HG03520 (cell line): ENCODE results near the gene MYNN.
"Not testable (repeated sequence)": the region's sequence is repeated elsewhere in the genome, so short reads cannot be mapped to it uniquely, and the experiment has no call there.

ENCODE experiments used
- ATAC-seq: cut with Tn5 transposase; IDR thresholded peaks from one replicate; pipeline ENCODE4 v1.9.1; 2021; ENCODE audit warnings: mild to moderate bottlenecking, moderate library complexity; ENCODE audit not compliant: unreplicated experiment

The MYNN gene

DNA sequence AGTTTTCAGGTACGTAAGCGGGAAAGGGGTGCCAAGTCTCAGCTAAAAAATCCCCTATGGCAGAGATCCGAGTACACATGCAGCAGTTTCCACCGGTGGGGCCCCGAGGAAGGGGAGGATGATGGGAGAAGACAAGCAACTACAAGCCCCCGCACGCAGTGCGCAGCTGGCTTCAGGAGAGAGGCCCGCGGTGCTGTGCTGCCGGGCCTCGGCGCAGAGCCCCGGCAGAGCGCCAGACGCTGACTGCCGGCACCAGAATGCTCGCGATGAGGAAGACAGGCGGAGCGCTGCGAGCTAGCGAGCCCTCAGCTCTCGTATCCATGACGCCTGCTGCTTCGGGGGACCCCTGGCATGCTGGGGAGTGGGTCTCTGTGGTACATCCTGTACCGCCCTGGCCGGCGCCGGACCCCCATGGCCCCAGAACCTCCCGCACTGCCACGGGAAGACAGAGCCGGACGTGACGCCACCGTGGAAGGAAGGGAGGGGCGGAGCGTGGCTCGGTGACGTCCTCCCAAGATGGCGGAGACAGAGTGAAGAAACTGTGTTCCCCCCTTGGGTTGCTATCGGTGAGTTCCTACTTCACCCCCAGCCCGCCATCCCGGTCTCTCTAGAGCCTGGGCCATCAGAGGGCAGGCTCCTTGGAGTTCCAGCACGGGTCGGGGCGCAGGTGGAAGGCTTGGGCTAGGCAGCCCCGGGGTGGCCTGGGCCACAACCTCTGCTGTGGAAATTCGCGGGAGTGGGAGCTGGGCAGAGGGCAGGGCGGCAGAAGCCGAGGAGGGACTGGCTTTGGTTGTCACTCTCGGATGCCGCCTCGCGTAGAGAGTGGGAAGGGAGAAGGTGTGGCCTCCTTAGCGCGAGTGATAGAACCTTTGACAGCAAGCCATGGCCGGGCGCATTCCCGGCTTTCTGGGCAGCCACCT is at the start of gene MYNN:
TSS of gene MYNN (plus strand) at position 500 of the 920 bp plus-strand sequence. CDS start 900 bp downstream, outside the sequence.
- ATAC-seq: peak; percentile 76

DNA sequence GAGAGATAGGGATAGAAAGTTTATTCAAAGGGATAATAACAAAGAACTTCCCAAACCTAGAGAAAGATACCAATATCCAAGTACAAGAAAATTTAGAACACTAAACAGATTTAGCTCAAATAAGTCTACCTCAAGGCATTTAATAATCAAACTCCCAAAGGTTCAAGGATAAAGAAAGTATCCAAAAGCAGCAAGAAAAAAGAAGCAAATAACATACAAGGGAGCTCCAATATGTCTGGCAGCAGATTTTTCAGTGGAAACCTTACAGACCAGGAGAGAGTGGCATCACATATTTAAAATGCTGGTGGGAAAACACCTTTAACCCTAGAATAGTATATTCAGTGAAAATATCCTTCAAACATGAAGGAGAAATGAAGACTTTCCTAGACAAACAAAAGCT is 41.3 kb upstream of the MYNN start:
- ATAC-seq: not testable (repeated sequence)

DNA sequence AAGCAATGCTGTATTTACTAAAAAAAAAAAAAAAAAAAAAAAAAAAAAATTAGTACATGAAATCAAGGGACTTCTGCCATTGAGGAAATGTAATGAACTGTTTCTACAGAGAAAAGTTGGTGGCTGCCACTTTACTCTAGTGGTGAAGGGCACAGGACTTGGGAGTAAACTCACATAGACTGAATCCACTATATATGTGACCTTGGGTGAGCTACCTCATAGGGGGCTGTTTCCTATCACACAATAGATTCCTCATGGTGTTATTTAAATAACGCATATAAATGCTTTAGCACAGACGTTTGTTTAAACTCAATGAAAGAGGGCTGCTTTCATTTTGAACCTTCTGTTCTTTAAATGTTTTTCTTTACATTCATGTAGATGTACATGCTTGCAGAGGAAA is 34.1 kb upstream of the MYNN start:
- ATAC-seq: no peak

DNA sequence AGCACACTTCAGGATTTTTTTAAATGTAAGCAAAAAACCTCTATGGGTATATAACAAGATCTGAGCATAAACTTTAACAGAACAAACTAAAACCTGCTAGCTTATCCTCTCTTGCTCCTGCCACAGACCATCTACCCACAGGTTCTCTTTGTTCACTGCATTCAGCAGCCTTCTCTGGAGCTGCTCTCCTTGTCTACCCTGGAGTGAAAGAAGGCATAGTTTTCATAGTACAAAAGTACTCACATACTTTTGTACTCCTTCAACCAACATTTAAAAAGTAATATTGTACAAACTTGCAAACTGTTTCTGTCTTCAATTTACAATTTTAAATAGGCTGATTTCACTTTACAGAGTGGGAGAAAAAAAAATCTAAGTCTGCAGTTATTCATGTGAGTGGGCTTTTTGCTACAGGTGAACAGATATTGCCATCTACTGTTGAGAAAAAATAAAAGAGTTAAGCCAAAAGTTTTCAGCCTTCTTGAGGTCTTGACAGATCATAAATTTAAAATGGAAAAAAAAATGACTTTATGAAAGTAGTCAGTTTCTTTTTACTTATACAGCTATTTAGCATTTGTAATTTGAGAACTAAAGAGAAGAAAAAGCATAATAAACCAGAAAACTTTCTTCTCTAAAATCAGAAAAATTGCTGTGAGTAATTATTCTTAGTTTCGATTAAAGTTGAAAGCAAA is 28.7 kb upstream of the MYNN start:
- no peak for ATAC-seq

DNA sequence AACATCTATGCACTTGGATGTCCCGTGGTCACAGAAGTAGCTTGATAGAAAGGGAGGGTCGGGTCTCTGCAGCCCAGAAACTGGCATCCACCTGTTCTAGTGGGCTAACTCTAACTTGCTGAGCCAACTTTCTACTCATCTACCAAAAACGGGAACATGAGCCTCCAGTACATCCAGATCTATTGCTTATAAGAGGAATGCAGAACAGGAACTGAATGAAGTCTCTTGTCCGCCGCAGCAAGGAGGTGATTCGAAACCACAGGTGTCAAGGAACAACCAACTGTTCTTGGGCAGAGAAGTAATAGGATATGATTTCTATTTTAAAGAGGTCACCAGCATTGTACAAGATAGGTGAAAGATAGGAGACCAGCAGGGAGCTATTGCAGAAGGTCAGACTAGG is 26.3 kb upstream of the MYNN start:
- ATAC-seq: no peak

DNA sequence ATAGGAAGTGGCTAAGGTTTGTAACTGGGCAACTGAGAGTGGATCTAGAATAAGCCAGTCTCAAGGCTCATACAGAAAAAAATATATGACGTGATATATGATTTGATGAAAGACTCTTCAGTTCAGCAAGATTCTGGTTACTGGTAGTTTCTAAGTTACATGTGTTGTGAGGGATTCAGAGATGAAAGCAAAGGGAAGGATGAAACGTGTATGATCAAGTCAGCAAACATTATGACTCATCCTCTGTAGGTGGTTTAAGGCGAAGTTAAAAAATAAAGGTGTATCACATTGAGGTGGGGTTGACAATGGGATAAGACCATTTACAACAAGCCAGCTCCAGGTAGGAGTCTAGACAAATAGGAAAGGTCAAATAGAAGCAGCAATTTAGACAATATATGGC is 24.5 kb upstream of the MYNN start:
- peak; percentile 44 for ATAC-seq

DNA sequence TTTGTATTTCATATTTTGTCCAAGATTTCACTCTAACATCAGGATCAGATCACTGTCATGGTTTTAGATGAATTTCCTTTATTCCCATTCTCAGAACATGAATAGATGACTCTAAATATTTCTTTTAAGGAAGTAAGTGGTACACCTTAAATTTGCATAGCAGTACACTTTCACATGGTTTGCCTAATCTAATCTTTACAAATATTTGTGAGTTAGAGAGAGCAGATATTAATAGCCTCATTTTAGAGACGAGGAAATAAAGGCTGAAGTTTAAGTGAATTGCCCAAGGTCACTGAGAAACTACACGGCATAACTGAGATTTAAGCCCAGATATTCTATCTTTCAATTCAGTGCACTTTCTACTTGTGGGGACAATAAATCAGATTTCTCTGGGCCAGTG is 22.5 kb upstream of the MYNN start:
- ATAC-seq: no peak

DNA sequence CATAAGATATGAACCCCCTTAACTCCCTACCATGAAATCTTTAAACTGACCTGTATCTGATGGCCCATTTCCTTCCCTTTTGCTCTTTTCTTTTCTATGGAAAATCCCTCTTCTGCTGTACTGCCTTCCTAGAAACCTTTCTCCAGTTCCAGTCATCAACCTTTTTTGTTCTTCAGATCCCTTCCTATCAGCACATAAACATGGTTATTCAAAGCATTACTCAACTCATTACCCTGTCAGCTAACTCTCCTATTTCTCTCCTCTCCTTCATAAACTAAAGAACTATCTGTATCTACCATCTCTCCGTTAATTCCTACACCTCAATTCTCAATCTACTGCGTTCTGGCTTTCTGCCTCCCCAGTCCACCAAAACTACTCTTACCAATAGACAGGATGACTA is 21.3 kb upstream of the MYNN start:
- ATAC-seq: no peak

DNA sequence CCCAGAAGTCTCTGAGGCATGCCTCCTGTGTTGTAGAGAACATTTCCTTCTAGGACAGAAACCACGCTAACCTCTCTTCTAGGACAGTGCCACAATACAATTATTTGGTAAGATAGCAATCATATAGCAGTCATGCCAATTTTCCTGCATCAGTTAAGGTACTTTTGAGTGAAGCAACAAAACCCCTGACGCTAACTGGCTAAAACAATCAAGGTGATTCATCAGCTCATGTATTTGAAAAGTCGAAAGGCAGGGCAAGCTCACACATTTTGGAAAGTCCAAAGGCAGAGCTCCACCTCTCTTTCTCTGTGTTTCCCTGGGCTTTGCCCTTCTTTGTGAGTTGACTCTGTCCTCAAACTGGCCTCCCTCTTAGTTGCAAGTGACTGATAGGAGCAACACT is 18.5 kb upstream of the MYNN start:
- no peak for ATAC-seq

DNA sequence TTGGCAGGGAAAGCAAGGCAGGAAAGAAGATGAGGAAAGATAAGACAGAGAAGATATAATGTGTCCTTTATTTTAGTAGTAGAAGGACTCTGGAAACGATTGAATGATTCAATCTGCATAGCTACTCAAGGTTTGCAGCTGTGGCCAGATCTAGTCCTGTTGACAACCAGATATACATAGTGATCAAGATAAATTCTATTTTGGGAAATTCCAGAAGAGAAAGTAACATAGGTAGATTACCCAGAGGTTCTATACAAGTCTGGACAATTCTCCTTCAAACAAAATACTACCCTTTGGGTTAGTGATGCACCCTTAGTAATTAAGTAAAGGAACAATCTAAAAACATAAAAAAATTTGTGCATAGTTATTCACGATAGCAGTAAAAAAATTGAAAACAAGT is 17.7 kb upstream of the MYNN start:
- ATAC-seq: no peak

DNA sequence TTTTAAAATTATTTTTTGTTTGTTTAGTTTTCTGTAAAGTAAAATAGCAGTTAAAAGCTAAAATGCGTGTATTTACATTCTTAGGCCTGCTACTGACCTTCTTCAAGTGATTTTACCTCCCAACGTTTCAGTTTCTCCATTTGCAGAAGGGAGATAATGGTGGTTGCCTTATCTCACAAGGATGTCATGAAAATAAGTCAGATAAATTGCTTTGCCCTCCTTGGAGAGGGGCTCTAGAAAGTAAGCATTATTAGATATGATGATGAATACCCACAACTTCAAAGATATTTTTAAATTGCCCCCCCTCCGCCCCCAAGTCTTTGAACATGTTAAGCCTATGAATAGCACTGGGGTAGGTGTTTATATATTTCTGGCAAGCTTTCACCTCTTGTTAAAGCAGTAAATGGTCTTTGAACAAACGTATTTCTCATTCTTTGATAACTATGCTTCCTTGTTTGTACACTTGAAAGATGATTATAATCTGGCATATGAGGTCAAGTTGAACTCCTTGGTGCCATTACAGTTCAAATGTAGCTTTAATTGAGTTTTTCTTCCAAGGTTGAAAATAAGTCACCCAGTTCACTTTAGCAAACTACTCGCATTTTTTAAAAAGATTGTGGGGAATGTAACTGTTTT is 14.7 kb upstream of the MYNN start:
- ATAC-seq: no peak

DNA sequence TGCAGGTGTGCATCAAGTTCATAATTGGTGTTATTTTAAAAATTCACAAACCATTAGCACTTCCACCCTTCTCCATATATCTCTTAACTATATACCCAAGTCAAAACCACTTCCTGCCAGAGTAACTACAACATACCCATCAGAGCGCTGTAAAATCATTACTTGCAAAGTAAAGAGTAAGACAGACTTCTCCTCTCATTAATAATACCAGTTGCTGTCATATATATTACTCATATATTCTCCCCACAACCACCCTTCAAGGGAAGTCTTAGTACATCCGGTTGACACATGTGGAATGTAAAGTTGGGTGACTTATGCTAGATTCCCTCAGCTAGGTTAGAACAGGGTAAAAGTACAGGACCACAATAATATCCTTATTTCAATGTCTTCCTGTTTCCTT is 13.9 kb upstream of the MYNN start:
- peak; percentile 60 for ATAC-seq

DNA sequence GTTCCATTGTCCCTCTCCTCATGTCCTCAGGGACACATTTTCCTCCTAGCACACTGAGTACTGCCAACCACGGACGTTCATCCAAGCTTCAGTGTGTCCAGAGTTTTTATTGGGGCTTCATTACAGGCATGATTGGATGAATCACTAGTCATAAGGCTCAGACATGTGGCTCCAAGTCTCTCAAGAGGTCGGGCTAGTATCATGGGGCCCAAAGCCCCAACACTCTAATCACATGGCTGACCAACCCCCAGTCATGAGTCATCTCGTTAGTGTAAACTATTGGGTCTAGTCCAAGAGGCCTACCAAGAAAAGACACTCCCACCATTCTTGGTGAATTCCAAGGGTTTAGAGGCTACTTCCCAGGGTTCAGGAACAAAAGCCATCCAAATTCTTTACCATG is 12.7 kb upstream of the MYNN start:
- ATAC-seq: no peak

DNA sequence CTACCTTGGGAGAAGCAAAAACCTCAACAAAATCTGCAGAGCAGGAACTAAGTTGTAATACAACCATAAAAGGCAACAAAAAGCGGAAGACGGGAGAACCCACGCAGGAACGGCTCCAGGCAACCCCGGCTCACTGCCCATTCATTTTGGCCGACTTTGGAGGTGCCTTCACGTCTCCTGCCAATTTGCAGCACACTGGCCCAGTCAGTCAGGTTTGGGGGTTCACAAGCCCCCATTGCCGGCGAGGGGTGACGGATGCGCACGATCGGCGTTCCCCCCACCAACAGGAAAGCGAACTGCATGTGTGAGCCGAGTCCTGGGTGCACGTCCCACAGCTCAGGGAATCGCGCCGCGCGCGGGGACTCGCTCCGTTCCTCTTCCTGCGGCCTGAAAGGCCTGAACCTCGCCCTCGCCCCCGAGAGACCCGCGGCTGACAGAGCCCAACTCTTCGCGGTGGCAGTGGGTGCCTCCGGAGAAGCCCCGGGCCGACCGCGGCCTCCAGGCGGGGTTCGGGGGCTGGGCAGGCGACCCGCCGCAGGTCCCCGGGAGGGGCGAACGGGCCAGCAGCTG is 8.8 kb upstream of the MYNN start:
- peak; percentile 23 for ATAC-seq

DNA sequence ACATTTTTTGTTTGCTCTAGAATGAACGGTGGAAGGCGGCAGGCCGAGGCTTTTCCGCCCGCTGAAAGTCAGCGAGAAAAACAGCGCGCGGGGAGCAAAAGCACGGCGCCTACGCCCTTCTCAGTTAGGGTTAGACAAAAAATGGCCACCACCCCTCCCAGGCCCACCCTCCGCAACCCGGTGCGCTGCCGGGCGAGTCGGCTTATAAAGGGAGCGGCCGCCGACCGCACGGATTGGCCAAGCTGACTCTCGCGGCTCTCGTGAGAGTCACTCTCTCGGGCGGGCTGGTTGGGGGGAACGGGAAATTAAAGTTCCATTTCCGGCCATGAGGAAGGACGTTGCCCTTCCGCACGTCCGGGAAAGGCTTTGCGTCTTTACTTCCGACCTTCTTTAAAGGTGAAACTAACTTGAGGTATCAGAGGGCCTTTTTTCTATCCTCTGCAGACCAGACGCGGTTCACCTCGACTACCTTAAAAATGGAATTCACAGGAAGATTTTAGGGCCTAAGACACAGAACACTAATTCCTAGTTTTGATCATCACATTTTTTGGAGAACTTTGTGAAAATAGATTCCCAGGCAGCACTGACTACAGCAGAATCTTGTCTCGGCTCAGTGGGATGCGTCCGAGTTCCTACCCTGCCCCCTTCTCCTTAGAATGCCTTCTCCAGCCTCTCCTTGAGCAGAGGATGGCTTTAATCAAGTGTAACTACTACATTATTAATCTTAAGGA is 8.1 kb upstream of the MYNN start, which contains the start of gene TERC:
TSS of gene TERC (minus strand) at position 179 of the 731 bp plus-strand sequence.
- ATAC-seq: peak; percentile 75

DNA sequence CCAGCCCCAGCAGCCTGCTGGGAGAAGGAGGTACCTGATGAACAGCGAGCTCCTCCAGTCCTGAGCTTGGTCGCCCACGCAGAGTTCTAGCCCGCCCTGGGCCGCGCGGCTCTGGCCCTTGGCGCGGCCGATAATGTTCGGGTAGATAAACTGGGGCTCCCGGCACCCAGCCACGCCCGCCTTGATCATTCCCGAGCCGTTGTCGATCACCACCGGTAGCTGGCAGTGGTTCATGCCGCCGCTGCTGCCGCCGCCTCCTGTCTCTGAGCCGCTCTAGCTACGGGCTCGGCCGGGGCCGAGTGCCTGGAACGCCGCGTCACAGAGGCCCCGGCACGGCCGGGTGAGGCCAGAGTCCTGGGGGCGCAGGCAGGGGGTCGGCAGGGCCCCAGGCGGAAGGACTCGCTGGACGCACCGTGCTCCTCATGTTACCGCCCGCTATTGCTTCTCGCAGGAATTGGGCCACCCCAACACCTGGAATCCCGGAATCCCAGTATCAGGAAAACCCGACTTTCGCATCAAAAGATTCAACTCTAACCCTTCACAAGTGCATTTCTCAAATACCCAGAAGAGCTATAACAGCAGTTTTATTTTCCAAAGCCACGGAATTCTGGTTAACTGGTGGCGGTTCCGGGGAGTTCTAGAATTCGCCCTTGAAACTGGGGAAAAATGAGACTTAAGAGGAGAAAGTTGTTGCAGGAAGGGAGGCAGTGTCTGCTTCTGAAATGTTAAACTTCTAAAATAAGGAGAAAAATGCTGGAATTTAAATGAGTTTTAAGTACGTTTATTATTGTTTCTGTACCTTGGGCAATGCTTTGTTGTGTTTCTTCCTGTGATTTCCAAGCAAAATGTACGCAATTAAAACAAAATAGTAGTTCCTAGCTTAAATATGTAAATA is 3.7 kb upstream of the MYNN start, which contains the start of gene ACTRT3:
TSS of gene ACTRT3 (minus strand) at position 275 of the 895 bp plus-strand sequence. CDS start at position 234, 41 bp downstream.
- ATAC-seq: peak; percentile 25

DNA sequence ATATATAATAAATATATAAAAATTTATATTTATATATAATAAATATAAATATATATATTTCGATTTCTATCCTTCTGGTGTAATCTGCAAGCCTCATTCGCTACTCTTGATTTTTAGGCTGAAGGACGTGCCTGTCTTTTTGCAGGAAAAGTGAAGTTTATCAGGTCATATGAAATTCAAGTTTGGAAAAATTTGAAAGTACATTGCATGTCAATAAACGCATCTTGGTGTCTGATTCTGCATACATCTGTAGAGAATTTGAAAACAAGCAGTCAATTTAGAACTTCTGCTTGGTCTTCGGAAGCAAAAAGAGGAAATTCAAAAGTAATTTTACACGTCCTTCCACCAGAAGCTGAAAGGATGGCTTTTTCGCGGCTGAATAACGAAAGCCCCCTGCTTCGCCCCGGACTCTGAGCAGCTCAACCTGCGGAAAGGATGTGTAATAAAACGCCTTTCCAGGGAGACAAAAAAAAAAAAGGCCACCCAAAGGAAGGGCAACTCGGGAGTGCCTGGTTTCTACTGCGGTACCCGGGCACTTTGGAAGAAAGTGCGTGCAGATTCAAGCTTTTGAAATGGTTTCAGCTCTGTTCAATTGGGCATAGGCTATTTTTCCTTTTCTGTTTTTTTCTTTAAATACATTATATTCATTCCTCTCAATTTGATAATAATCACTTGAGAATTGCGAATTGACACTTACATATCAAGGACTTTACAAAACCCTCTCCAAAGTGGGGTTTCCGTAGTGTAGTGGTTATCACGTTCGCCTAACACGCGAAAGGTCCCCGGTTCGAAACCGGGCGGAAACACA is 1.5 kb upstream of the MYNN start:
- no peak for ATAC-seq

DNA sequence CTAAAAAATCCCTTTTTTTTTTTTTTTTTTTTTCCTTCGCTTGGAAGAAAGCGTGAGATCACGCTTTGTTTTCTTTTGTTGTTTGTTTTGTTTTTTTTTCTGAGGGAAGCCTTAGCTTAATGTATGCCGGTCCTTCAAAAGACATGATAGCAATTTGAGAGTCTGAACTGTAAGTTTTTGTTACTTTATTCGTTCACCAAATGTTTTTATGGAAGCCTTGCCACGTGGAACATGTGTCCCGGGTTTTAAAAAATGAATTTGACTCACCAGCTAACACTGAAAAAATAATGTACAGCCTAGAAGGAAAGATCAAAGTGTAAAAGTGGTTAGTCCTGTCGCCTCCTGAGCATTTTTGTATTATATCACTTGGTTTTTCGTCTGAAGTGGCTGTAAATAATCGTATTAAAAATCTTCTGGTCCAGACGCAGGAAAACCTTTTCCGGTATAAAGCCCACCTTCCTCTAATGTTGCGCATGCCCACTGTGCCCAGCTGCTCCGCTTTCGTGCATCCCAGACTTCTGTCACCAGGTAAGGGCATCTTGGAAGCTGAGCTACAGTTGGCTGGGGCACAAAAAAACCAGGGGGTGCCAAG is 795 bp upstream of the MYNN start:
- no peak for ATAC-seq
